Activated naive CD8-positive, alpha-beta T cell treated with anti-CD3 and anti-CD28 coated beads, Interleukin-2, amount 50 U/mL, for 16 hours (primary cell): Measurements from ENCODE around the gene GRAMD2A.

Experiments used
- DNase-seq: peaks from one replicate; pipeline ENCODE4 v3.0.0-alpha.2; 2020; ENCODE audit warnings: low read depth, low spot score

GRAMD2A gene

DNA sequence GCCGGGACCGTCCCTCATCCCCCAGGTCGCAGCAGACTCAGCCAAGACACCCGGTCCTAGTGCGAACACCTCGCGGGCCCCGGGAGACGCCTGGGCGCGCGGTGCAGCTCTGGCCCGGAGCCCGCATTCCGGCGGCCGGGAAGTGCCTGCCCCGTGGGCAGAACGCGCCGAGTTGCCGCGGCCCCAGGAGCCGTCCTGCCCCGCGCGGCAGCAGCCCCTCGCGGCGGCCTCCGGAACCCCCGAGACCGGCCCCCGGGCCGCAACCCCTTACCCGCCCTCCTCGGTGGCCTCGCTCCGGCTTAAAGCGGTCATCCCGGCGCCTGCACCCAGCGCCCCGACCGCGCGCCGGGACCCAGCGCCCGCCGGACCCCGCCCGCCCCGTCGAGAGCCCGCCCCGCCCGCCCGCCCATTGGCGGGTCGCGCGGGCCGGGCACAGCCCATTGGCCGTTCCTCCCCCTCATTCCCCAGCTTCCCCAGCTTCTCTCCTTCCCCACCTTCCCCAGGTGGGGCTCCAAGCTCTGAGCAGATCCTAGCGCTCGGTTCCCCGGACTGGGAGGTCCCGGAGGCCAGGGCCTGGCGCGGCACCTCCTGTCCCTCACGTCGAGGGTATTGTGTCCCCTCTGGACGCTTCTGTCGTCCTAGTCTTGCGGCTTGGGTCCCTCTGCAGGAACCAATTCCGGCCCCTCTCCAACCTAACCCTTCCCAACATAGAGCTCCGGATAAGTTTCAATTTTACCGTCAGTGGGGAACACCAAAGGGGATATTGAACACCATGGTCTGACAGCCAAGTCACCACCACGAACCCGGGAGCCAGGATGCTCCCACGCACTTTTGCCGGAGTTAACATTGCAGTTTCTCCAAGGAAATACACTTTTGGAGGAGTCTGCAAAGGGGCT is at the start of gene GRAMD2A:
Gene GRAMD2A (minus strand): TSS at position 328 of the 896 bp plus-strand sequence.
- no peak for DNase-seq

DNA sequence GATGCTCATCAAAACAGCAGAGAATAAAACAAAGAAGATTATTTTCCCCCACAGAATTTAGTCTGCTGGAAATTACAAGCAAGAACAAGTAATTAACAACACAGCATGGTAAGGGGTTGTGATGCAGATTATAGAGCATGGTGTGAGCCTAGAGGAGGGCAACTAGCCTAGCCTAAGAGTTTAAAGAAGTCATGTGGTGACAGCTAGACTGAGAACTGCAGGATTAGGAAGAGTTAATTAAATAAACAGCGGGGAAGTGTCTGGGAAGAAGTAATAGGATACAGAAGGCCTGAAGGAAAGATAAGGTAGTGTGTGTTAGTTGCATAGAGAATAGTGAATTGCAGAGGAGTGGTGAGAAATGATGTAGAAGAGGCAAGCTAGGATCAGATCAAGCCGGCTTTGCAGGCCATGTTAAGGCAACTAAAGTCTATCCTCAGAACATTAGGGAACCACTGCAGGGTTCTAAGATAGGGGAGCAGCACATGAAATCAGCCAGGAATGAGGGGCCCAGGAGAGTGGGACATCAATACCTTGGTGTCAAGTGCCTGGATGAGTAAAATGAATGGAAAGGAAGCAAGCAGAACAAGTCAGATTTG is 45.3 kb upstream of the GRAMD2A start:
- no peak for DNase-seq

DNA sequence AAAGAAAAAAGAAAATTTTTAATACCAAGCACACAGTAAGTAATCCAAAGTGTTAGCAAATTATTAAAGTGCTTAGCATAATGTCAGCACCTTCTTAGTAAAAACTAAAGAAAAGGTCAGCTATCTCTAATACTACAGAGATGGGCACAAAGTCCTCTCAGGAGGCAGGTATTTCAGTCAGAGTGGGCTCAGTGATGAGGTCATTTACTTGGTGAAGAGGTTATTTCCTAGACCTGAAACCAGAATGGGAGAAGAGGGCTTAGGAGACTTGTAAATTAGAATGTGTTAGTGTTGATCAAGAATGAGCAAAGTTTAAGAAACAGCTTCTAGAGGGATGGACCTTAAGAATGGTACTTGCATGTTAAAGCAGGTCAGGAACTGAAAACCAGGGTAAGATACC is 42.1 kb upstream of the GRAMD2A start:
- no peak for DNase-seq

DNA sequence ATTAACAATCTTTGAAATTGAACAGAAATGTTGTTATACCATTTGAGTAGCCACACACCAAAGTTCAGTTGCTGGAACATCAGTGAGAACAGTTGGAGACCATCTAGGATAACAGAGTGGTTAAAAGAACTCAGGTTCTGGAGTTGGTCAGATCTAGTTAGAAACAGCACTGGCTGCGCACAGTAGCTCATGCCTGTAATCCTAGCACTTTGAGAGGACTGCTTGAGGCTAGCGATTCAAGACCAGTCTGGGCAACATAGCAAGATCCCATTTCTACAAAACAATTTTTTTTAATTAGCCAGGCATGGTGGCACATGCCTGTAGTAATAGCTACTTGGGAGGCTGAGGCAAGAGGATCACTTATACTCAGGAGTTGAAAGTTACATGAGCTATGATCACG is 41.0 kb upstream of the GRAMD2A start:
- no peak for DNase-seq

DNA sequence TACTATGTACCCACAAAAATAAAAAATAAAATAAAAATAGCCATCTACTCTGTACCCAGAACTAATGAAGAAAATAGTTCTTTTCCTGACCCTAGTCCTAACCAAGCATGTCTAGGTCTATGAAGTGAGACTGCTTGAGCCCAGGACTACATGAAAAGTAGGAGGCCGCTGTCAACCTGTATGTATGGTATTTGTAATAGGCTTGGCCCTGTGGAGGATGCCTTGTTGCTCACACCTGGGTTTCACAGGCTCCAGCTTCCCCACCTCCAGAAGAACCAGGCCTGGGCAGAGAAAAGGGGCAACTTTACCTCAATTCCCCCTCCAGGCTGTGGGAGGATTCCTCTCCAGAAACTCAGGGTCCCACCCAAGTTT is 40.3 kb upstream of the GRAMD2A start:
- no peak for DNase-seq

DNA sequence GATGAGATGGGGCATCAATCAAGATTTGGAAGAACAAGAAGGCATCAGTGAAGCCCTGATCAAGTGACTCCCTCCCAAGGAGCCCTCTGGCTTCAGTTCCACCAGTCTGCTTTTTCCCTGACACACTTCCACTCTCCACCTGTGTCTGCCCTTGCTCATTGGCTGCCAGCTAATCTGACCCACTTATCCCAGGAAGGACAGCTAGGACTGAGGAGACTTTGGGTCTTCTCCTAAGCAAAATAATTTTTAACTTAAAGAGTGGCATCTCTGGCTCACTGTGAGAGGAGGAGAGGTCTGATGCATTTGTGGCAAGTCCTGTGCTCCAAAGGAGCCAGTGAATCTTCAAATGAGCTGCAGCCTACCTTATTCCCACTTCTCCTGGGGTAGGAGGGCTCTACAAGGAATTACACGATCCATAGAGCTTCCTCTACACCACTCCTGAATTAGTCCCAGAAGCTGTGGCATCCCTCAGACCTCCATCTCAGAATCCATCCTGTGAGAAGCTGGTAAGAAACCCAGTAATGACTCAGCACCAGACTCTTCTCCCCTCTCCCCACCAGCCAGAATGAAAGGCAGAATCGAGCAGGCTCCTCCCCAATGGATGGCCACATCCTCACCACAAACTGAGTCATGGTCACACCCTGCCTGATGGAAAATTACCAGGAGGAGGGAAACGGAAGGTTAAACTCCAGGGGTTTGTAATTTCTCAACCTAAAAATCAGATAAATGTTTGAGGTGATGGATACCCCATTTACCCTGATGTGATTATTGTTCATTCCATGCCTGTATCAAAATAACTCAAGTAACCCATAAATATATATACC is 39.7 kb upstream of the GRAMD2A start:
- peak; percentile 26 for DNase-seq

DNA sequence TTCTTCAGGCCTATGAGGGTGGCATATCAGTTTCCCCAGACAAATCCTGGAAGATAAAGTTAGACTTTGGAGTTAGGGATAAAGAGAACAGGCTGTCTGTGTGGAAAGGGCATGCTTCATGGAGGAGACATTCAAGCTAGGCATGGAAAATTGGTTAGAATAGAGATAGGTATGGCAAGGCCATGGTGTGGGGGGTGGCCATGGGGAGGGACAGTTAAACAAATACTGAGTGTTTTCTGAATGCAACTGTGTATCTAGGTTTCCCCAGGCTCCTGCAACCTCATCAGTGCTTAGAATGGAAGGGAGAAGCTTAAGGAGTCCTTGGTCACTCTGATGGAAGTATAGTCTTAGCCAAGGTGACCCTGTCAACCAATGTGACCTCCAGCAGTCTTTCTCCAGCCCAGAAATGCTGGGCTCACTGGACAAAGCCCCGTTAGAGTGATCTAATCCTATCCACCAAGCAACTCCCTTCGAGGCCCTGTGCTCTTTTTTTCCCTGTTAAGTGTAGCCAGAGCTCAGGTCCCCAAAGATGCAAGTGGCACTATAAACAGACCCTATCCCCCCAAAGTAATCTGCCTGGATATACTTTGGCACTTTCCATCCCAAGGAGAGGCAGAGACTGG is 38.9 kb upstream of the GRAMD2A start:
- no peak for DNase-seq

DNA sequence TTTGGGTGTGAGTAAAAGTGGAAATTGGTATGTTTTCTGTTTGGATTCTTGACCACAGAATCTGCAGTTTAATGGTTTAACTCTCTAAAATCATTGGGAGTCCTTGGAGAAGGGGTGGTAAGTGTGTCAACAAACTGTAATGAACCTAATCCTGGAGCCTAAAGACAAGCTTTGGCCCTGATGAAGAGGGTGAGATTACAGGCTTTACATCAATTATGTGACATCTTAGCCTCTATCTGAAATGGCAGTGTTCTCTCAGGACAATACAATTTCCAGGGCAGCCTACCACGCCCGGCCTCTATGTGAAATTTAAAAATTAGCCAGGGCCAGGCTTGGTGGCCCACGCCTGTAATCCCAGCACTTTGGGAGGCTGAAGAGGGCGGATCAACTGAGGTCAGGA is 37.7 kb upstream of the GRAMD2A start:
- no peak for DNase-seq

DNA sequence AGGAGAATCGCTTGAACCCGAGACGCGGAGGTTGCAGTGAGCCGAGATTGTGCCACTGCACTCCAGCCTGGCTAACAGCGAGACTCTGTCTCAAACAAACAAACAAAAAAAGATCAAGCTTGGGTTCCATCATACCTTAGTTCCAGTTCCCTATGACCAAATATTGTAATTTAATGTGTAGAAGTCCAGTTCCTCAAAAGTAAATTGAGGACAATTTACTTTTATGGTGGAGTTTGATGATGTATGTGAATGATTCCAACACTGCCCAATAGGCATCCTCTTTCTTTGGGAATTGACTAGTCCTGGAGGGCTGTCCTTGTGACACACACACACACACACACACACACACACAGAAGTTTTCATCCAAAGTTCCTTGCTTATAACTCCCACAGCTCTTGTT is 36.2 kb upstream of the GRAMD2A start:
- no peak for DNase-seq

DNA sequence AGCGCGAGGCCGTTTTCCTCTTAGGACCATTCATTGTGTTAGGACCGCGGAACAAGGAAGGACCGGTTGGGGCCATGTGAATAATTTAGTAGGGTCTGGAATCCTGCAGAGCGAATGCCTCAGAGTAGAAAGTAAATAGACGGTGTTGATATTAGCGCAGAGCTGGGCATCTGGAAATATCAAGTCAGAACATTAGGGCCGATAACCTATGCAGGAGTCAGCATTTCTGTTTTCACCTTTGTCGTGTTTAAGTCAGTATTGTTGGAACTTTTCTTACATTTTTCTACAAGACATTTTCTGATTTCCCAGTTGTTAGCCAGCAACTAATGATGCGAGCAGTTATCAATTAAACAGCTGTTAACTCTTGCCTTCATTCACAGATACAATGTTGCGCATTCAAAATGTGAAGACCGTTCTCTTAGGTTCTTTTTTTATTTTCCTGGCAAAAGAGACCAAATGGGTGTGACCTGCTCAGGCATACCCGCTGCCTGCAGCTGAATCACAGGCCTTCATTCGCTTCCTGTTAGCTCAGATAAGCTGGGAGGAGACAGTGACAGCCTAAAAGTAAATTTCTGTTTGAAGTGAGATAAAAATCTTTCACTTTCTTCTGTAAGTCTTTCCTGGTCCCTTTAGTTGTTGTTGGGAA is 34.4 kb upstream of the GRAMD2A start:
- no peak for DNase-seq

DNA sequence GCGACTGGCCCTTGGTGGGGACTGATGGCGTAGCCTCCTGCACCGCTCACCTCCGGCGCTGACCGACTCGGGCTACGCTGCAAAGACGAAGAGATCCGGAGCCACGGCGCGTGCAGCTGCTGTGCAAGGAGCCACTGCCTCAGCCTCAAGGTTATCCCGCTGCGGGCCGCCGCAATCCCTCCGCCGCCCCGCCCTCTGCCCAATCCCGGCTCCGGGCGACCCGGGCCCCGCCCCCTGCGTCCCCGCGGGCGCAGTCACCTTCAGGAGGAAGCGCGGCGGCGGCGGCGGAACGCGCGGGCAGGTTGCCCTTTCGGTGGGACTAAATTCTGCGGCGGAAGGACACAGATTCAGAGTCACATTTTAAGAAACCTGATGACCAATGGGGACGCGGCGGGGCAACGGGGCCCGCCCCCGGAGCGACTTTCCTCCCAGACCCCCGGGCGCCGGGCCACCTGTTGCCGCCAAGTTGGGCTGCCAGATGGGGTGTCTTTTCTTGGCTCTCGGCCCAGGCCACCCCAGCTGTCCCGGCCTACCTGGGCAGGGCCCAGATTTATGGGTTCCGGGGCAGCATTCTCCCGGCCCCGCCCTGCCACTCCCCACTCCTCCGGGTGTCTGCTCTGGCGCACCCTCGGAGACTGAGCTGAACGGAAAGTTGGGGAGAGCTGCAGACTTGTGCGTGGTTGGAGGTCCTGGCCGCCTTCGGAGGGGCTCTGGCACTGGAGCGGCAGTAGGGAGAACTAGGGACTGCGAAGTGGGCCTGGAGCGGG is 33.7 kb upstream of the GRAMD2A start, which contains the start of gene PKM:
Gene PKM (minus strand): TSS at position 125 of the 767 bp plus-strand sequence. CDS start 12,093 bp downstream, outside the sequence.
- DNase-seq = peak; percentile 93

DNA sequence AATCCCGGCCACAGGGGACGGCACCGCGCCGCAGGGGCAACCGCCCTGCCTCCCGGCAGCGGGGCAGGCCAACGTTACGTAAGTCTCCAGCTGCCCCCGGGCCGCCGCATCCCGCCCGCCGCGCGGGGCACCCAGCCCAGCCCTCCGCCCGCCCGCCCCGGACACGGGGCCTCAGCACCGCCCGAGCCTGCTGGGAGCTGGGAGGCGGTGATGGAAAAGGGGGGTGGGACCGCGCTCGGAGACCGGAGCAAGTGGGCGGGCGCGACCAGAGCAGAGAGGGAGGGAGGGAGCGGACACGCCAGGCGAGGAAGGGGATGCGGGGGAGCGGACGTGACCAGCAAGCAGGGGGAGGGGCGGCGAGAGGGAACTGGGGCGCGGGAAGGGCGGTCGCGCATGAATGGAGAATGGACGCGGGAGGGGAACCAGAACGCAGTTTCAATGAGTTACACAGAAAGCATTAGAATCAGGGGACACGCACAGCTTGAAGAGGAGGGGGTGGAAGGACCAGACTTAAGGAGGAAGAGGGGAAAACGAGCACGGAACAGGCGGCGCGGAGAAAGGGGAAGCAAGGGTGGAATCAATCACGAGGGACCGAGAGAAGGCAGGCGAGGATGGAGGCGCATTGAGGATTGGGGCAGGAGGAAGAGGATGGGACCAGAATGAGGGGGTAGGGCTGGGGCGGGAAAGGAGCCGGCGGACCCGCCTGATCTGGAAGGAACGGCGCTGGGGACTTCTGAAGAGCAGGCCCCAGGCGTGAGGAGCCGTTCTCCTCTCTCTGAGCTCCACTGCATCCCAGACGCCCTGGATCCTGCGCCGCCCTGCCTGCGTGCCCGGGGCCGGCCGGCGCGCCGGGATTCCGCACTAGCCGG is 32.8 kb upstream of the GRAMD2A start:
- DNase-seq = peak; percentile 75

DNA sequence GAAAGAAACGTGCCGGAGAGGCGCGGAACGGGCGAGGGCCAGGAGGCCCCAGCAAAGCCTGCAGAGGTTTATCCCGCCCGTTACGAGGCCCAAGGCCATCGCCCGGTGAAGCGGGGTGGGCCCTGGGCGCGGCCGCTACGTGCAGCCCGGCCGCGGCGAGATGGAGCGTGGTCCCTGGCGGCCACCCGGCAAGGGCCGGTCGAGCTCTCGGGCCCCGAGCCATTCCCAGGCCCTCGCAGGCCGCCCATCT is 32.3 kb upstream of the GRAMD2A start:
- DNase-seq = no peak

DNA sequence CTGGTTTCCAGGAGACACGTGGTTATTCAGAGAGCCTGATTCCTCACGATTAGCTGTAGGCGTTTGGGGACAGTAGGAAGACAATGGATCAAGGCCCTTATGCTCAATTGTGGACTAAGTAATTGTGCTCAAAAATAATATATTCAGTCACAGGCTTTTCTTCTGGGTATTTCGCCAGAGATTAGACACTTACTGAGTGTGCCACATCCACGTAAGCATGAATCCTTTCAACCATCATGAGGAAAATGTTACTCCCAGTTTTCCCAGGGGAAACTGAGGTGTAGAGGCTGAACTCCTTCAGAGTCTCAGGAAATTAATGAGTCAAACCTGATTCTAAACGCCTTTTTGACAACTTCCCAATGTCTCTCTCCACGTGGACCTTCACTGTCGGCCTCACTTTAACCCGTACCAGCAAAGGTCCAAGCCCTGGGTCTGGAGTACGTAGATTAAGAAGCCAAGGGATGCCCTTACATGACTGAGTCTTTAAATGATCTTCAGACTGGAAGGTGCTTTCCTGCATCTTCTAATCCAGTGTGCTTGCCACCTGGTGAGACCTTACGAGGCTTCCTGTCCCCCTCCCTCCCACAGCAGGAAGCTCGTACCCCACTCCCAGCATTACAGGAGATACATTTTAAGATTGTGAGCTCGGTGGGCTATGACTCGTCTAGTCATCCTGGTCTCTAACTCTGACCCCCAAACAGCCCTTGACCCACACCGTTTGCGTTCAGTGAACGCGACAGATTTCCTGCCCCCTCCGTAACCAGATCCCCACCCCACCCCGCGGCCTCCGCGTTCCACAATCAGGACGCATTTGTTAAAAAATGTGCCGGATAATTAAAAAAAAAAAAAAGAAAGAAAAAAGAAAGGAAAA is 31.7 kb upstream of the GRAMD2A start:
- DNase-seq = no peak

DNA sequence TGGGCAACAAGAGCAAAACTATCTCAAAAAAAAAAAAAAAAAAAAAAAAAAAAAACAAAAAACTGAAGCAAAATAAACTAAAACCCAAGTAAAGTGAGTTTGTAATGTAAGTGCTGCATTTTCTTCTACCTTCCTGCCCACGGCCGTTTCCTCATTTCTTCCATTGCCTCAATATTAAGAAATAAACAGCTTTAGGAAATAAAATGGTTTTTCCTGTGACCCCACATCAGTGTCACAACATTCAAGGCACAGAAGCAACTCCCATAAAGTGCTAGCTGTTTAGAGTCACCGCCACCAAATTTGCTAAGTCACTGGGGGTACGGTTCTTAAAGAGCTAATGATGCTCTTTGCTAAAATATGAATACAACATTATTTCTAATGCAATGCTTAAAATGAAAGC is 30.1 kb upstream of the GRAMD2A start:
- DNase-seq = no peak

DNA sequence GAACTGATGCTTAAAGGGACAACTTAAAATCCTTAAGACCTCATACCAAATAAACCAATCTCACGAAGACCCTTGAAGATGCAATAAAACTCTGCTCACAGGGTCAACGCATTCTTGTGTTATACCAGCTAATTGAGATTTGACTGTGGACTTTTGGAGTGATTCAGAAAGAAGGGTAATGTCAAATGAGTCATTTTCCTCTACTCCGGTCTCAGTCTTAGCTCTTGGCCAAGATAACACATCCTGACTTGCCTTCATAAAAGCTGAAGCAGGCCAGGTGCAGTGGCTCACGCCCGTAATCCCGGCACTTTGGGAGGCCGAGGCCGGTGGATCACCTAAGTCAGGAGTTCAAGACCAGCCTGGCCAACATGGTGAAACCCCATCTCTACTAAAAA is 29.6 kb upstream of the GRAMD2A start:
- no peak for DNase-seq

DNA sequence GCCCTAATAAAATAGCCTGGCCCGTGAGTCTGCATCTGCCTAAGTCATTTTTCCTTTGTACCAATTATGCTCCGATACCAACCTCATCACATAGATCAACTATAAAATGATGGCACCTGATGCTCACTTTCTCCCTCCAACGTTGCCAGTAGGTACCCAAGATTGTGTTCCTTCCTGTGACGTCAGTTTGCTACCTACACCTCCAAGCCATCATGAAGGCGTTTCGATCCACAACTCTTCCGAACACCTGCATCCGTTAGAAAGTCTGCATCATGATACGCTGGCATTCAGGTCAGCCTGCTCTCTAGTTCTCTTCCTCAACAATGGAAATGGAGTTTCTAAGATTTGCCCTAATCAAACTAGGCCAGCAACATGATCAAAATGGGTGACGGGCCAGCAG is 25.7 kb upstream of the GRAMD2A start:
- no peak for DNase-seq

DNA sequence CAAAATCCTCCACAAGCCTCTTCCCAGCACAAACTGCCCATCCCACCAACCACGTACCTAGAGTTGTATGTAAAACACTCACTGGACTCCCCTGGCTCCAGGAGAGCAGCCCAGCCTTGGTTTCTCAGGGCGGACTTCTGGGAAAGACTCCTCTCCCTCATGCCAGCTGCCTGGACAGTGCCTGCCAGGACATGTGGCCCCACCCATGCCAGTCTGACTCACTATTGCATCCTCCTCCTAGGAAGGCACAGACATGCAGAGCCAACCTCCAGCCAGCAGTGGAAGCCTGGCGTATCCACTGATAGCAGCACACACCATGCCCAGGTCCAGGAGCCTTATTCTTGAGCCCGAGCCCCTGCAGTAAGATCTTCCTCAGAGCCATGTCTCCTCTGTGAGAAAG is 24.8 kb upstream of the GRAMD2A start:
- no peak for DNase-seq

DNA sequence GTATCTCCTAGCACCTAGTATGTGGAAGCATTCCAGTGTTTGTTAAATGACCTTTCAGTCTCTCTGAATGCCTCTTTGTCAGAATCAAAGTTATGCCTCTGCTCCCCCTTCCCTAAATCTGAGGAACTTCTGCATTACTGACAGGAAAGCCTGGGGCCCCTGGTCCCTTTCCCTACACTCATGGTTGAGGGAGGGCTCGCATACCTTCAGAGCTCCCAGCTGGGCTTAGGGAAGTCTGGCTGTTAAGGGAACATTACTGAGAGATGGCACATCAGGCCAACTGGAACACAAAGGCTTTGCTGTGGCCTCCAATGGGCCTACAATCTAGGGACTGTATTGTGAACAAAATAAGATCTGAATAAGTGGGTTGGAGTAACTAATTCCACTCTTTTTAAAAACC is 23.1 kb upstream of the GRAMD2A start:
- no peak for DNase-seq
